C4-2B (cell line): ENCODE measurements around the gene KEAP1.

Experiments
- H3K27ac ChIP-seq: fragments of 450-650 bp; 2 replicates; pipeline ENCODE4 v1.5.1; 2017
- ZFX ChIP-seq: fragments of 450-650 bp; IDR thresholded peaks from 2 replicates; pipeline ENCODE4 v1.6.1; 2017
- TF ChIP-seq, protein P1 (sequence below): fragments of 450-650 bp; conservative IDR thresholded peaks from 2 replicates; pipeline ENCODE4 v1.5.1; 2017; ENCODE audit warnings: mild to moderate bottlenecking

KEAP1 gene

DNA sequence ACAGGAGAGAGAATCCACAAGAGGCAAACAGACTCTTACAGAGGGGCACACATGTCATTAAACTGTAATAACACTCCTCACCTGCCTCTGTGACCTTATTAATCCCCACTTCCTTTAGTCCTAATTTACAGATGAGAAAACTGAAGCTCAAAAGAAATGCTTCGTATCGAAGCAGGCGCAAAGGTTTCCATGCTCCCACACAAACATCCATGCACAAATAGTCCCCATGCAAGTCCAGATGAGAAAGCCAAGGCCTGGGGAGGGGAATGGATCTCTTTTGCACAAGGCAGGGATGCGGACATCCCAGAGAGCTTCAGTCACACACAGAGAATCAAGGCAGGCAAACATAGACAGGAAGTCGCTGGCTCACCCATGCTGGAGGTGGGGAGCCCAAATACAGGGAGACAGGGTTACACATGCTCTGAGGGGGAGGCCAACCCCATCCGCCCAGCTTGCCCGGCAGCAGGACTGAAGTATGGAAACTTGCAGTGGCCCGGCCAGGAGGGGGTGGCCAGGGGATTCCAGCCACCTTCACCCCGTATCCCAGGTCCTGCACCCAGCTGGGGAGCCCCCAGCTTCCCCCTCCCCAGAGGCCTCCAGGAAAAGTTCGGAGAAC, 13.6 kb upstream of the KEAP1 start:
- H3K27ac ChIP-seq: no peak overlapping the region
- TF ChIP-seq ZFX: no peak
- TF ChIP-seq, protein P1, sequence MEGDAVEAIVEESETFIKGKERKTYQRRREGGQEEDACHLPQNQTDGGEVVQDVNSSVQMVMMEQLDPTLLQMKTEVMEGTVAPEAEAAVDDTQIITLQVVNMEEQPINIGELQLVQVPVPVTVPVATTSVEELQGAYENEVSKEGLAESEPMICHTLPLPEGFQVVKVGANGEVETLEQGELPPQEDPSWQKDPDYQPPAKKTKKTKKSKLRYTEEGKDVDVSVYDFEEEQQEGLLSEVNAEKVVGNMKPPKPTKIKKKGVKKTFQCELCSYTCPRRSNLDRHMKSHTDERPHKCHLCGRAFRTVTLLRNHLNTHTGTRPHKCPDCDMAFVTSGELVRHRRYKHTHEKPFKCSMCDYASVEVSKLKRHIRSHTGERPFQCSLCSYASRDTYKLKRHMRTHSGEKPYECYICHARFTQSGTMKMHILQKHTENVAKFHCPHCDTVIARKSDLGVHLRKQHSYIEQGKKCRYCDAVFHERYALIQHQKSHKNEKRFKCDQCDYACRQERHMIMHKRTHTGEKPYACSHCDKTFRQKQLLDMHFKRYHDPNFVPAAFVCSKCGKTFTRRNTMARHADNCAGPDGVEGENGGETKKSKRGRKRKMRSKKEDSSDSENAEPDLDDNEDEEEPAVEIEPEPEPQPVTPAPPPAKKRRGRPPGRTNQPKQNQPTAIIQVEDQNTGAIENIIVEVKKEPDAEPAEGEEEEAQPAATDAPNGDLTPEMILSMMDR: no peak

DNA sequence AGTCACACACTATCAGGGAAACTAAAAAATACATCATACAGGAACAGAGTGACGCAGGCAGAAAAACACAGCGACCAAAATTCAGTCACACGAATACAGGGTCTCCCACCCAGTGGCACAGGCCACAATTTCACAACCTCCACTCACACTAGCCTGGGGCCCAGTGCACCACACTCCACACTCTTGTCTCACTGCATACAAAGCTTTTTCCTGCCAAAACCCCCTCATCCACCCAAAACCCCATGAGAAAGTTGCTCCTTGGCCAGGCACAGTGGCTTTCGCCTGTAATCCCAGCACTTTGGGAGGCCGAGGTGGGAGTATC, 12.9 kb upstream of the KEAP1 start:
- TF ChIP-seq, protein P1: no peak
- TF ChIP-seq ZFX: no peak
- no peak overlapping the region for H3K27ac ChIP-seq

DNA sequence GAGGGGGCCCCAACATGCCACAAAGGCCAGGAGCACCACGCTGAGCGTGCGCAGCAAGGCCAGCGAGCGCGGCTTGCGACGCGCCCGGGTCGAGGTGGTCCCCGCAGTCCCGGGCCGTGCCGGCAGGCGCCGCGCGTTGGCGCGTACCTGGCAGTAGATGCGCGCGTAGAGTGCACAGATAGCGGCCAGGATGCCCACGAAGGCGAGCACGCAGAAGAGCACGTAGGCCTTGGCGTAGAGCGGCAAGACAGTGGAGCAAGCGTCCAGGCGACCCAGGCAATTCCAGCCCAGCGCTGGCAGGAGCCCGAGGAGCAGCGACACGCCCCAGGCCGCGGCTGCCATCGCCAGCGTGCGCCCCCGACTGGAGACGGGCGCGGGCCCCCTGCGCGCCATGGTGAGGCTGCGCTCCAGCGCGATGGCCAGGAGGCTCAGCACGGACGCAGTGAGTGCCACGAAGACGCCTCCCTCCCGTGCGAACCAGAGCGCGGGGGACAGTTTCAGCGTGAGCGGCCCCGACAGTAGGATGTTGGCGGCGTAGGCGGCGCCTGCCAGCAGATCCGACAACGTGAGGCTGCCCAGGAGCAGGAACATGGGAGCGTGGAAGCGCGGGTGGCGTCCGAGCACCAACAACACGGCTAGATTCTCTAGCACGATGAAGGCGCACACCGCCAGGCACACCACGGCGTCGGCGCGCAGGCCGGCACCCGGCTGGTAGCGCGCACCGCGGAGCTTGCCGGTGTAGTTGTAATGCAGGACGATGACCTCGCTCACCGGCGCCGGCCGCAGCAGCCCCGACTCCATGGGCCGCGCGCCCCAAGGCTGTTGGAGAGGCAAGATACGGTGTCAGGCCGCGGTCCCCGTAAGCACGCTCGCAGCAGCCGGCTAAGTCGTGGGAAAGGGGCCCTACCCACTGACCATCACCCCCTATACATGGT, 11.3 kb upstream of the KEAP1 start:
- TF ChIP-seq ZFX: no peak
- TF ChIP-seq, protein P1: no peak
- H3K27ac ChIP-seq: no peak overlapping the region

DNA sequence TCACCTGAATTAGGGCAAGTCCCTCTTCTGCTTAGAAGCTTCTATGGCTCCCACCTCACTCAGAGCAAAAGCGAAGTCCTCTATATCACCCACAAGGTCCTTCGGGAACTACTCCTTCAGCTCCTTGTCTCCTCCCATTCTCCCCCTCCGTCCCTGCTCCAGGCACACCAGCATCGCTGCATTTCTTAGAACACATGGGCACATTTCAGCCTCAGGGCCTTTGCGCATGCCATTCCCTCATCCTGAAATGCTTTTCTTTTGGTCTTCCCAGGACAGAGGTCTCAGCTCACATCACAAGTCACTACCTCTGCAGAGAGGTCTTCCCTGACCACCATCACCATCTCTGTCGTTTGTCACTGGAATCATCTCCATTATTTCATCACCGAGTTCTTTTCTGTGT, 10.1 kb upstream of the KEAP1 start:
- H3K27ac ChIP-seq: no peak overlapping the region
- no peak for TF ChIP-seq ZFX
- TF ChIP-seq, protein P1: no peak

DNA sequence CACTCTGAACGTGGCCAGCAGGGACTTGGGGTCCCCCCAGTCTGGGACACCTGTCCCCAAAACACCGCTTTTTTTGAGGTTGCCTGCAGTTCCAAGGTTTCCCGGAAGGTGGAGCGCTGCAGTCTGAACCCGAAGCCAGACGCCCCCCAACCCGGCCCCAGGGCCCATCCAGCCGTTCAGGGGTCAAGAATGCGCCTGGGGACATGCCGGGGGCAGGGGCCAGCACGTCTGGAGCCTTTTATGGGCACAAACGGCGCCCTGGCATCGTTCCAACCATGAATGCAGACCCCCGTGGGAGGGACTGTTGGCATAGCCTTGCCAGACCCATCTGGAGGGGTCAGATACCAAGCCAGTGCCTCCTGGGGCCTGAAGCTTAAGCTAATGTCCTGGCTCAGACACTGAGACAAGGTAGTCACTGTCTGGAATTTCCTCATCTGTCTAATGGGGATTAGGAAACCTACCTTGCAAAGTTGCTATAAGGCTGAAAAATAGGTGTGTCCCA, 7.2 kb upstream of the KEAP1 start:
- H3K27ac ChIP-seq: peak overlapping the region; percentile 50
- TF ChIP-seq ZFX: no peak
- TF ChIP-seq, protein P1: peak; percentile 73

DNA sequence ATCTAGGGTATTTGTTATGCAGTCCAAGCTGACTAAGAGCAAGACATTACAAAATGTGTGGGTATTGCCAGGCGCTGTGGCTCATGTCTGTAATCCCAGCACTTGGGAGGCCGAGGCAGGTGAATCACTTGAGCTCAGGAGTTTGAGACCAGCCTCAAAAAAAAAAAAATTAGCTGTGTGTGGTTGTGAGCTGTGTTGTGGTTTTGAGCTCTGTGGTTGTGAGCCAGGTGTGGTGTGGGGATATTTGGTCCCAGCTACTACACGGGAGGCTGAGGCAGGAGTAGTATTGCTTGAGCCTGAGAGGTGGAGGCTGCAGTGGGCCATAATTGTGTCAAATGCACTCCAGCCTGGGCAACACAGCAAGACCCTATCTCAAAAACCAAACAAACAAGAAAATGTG, 5.6 kb upstream of the KEAP1 start:
- no peak overlapping the region for H3K27ac ChIP-seq
- TF ChIP-seq, protein P1: no peak
- TF ChIP-seq ZFX: no peak

DNA sequence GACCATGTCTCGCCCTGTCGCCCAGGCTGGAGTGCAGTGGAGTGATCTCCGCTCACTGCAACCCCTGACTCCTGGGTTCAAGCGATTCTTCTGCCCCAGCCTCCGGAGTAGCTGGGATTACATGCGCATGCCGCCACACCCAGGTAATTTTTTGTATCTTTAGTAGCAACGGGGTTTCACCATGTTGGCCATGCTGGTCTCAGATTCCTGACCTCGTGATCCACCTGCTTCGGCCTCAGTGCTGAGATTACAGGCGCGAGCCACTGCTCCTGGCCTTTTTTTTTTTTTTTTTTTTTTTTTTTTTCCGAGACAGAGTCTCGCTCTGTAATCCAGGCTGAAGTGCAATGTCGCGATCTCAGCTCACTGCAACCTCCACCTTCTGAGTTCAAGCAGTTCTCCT, 4.9 kb upstream of the KEAP1 start:
- TF ChIP-seq ZFX: no peak
- TF ChIP-seq, protein P1: no peak
- H3K27ac ChIP-seq: no peak overlapping the region
